AG04449 (cell line): ENCODE results near the gene BPTF.

ENCODE experiments used
- CTCF ChIA-PET: fragments of 350-600 bp; formaldehyde crosslinking; extraction: SDS; loops from one replicate; lab custom pipeline; 2021; ENCODE audit warnings: antibody characterized with exemption; lab: Yijun Ruan, JAX
- POLR2A ChIA-PET: fragments of 400-600, 350-600 bp; formaldehyde crosslinking; extraction: SDS; loops from one replicate; lab custom pipeline; 2020; ENCODE audit warnings: antibody characterized with exemption, inconsistent platforms; lab: Yijun Ruan, JAX
- DNase-seq: peaks from one replicate; pipeline ENCODE4 v3.0.0-alpha.2; 2010; ENCODE audit warnings: low read depth, low spot score
- H3K4me3 ChIP-seq: 2 replicates; pipeline ENCODE4 v1.5.1; 2011; ENCODE audit warnings: low read depth, mild to moderate bottlenecking, control low read depth, low read length
- CTCF ChIP-seq: IDR thresholded peaks from one replicate; pipeline ENCODE4 v1.5.1; 2011; ENCODE audit warnings: mild to moderate bottlenecking, moderate library complexity, low read length, control low read depth, inconsistent platforms; ENCODE audit not compliant: insufficient read depth; ENCODE audit errors: missing control alignments

The BPTF gene

GRCh38 chr17:67995570-67996263 lies 170.4 kb downstream of the BPTF start:
- ChIA-PET POLR2A (interaction anchor here (1.3 kb wide), 1 partner anchor 24 kb away, joined by 4 read pairs; no protein-coding TSS in a partner anchor), CTCF (interaction anchor here (0.8 kb wide), 1 partner anchor 16 kb away, joined by 3 read pairs; no protein-coding TSS in a partner anchor)
- TF ChIP-seq CTCF: no peak
- peak overlapping the region; percentile 55 for H3K4me3 ChIP-seq
- no peak for DNase-seq

DNA sequence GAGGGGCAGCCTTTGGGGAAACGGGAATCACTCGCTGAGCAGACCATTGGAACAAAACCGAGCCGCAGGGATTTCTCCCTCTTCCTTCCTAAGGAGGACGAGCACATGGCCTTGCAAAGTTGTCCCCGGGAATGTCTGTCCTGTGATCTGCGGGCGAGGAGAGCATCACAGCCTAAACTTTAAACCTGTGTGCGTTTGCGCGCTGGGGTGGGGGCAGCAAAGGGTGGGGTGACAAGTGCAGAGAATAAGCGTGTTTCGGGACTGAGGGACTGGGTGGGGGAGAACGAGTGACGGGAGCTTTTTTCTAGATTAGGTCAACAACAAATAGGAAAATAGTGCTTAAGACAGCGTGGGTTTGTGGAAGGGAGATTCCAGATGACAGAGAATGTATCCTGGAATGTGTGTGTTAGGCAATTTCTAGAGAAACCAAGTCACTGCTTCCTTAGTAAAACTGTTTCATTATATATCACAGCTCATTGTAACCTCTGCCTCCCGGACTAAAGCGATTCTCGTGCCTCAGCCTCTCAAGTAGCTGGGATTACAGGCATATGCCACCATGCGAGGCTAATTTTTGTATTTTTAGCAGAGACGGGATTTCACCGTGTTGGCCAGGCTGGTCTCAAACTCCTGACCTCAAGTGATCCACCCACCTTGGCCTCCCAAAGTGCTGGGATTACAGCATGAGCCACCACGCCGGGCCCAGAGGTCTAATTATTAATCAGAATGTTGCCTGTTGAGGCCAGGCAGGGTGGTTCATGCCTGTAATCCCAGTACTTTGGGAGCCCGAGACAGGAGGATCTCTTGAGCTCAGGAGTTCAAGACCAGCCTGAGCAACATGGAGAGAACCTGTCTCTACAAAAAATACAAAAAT lies 171.2 kb downstream of the BPTF start, which contains the start of gene C17orf58:
Gene C17orf58 (minus strand): TSS at position 169 of the 871 bp plus-strand sequence. CDS start 271 bp downstream, outside the sequence.
- H3K4me3 ChIP-seq: peak within 1 kb of the TSS; percentile 55
- DNase-seq: peak; percentile 55
- CTCF ChIA-PET: interaction anchor here (0.8 to 1.3 kb wide), 3 partner anchors 12 to 15 kb away, joined by 3 to 8 read pairs (median 3); no protein-coding TSS in a partner anchor

GRCh38 chr17:67998466-67998865 lies 173.2 kb downstream of the BPTF start:
- ChIA-PET CTCF (interaction anchor here (0.7 kb wide), 1 partner anchor 19 kb away, joined by 3 read pairs; no protein-coding TSS in a partner anchor), POLR2A (no interaction called here)
- TF ChIP-seq CTCF: no peak

More for the DNA sequence above, 171.2 kb downstream of the BPTF start, which contains the start of gene C17orf58:
- POLR2A ChIA-PET: interaction anchor here (0.6 to 1.3 kb wide), 2 partner anchors 23 to 193 kb away, joined by 3 to 4 read pairs; no protein-coding TSS in a partner anchor

GRCh38 chr17:67999291-67999911 lies 174.1 kb downstream of the BPTF start:
- no peak for DNase-seq
- H3K4me3 ChIP-seq: no peak overlapping the region
- CTCF ChIA-PET: no interaction called here
- no peak for TF ChIP-seq CTCF
- POLR2A ChIA-PET: no interaction called here

More at GRCh38 chr17:67998466-67998865, 173.2 kb downstream of the BPTF start:
- DNase-seq: no peak
- no peak overlapping the region for H3K4me3 ChIP-seq

- CTCF ChIA-PET: interaction anchor here (0.9 to 1.2 kb wide), 3 partner anchors 10 to 15 kb away, joined by 3 to 4 read pairs (median 4); no protein-coding TSS in a partner anchor
- no peak overlapping the region for H3K4me3 ChIP-seq
- no peak for DNase-seq
- POLR2A ChIA-PET: no interaction called here
- no peak for TF ChIP-seq CTCF
Measured at GRCh38 chr17:68004201-68004600, 178.9 kb downstream of the BPTF start.

GRCh38 chr17:68006797-68007196 lies 181.5 kb downstream of the BPTF start:
- H3K4me3 ChIP-seq: no peak overlapping the region
- no peak for DNase-seq
- CTCF ChIA-PET: interaction anchor here (2.7 kb wide), 1 partner anchor 13 kb away, joined by 11 read pairs; no protein-coding TSS in a partner anchor
- POLR2A ChIA-PET: no interaction called here
- TF ChIP-seq CTCF: no peak
